IPS-11a (cell line): Measurements from ENCODE around the gene USF2.
"Not testable (repeated sequence)": the region's sequence is repeated elsewhere in the genome, so short reads cannot be mapped to it uniquely, and the experiment has no call there.

ENCODE experiments used
- H3K4me3 ChIP-seq: one replicate; pipeline ENCODE4 v1.5.1; 2013; ENCODE audit warnings: low read depth, low read length, control low read depth

USF2 gene

GRCh38 chr19:35284153-35285094 lies 15.7 kb downstream of the USF2 start:
- no peak overlapping the region for H3K4me3 ChIP-seq

DNA sequence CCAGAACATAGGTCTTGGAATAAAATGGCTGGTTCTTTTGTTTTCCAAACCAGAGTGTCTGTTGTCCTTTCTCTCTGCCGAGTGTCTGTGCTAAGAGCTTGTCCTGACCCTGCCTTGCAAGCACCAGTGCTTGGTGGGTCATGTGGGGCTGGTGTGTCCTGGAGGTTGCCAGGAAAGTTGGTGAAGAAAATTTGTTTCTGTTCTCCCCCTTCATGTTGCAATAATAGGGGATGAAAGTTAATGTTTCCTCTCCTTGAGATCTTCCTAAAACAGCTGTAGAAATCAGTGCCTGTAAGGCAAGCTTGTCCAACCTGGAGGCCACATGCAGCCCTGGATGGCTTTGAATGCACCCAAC lies 16.3 kb downstream of the USF2 start:
- no peak overlapping the region for H3K4me3 ChIP-seq

DNA sequence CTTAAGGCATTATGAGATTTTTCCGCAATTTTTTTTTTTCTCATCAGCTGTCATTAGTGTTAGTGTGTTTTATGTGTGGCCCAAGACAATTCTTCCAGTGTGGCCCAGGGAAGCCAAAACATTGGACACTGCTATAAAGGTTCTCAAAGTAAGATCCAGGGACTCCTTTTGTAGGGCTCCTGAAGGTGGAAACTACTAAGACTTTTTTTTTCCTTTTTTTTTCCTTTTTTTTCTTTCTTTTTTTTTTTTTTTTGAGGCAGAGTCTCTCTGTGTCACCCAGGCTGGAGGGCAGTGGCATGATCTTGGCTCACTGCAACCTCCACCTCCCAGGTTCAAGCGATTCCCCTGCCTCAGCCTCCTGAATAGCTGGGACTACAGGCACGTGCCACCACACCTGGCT lies 16.7 kb downstream of the USF2 start:
- H3K4me3 ChIP-seq, result not testable (repeated sequence)

DNA sequence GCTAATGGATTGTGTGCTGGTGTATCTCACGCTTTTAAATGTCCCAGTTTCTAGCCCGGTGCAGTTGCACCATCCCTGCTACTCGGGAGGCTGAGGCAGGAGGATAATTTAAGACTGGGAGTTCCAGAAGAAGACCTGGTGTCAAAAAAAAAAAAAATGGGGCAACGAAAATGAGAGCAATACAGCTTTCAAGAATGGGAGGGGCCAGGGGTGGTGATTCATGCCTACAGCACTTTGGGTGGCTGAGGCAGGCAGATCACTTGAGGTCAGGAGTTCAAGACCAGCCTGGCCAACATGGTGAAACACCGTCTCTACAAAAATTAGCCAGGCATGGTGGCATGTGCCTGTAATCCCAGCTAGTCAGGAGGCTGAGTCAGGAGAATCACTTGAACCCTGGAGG lies 17.3 kb downstream of the USF2 start:
- not testable (repeated sequence) for H3K4me3 ChIP-seq

DNA sequence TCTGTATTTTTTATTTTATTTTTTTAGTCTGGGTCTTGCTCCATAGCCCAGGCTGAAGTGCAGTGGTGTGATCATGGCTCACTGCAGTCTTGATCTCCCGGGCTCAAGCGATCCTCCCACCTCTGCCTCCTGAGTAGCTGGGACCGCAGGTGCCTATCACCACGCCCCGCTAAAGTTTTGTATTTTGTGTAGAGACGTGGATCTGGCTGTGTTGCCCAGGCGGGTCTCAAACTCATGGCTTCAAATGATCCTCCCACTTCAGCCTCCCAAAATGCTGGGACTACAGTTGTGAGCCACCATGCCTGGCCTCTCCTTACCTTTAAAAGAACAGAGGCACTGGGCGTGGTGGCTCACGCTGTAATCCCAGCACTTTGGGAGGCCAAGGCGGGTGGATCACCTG lies 19.0 kb downstream of the USF2 start:
- H3K4me3 ChIP-seq, result no peak overlapping the region

DNA sequence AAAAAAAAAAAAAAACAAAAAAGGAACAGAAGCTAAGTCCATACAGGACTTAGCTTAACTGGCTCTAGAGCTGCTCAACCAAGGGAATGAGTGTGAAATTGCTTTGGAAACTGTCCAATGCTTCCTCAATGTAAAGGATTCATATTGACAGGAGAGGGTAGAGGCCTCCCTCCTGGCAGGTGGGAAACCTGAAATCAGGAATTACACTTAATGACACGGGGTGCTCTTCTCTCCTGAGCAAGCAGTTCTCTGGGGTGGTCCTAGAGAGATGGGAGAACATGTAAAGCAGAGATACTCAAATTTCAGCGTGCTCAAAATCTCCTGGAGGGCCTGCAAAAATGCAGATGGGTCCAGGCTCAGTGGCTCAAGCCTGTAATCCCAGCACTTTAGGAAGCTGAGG lies 19.6 kb downstream of the USF2 start:
- H3K4me3 ChIP-seq, result no peak overlapping the region

- H3K4me3 ChIP-seq, result no peak overlapping the region
Measured at GRCh38 chr19:35288906-35289305, 20.1 kb downstream of the USF2 start.

DNA sequence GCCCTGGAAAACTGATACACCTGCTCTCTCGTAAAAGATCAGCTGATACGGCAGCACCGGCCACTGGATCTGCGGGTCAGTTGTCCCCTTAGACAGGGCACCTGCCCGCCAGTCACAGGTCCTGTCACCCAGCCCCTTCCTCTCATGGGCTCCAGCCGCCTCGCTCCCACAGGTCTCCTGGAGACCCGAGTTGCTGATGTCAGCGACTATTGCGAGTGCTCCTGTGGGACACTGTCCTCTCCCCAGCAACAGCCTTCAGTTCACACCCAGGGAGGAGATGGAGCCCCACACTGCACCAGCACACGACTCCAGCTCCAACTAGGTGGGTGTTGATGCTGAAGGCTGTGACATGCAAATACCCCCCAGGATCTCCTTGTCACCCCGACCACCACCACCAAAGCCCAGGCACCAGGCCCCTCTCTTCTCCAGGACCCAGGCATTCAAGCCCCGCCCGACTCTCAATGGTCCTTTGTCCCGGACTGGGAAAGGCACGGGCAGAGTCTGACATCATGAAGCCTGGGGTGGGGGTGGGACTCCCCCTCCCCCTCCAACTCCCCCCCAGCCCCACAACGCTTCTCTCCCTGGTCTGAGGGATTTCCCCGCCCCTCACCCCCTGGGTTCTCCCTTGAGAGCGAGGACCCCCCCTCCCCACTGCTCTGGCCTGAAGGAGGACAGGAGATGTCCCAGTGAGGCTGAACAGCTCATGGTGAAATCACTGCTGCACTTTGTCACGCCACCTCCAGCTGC lies 21.8 kb downstream of the USF2 start:
- no peak overlapping the region for H3K4me3 ChIP-seq

DNA sequence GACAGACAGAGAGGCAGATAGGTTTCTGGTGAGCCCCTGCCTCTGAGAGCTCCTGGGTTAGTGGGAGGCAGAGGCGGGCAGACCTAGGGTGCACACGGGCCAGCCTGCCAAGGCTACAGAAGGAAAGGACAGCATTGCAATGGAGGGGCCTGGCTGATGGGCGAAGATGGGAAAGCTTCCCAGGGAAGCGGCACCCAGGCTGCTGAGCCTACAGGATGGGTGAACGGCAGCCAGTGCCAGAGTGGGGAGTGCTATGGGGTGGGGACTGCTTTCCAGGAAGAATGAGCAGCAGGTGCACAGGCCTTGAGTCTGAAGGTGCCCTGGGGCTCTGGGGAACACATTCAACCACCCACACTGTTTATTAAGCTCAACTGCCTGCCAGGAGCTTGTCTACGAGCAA lies 22.5 kb downstream of the USF2 start:
- H3K4me3 ChIP-seq, result no peak overlapping the region

GRCh38 chr19:35291916-35292315 lies 23.2 kb downstream of the USF2 start, which contains the start of gene MAG:
MAG (plus strand) TSS chr19:35292161; CDS start chr19:35295409, 3,248 bp downstream.
- no peak within 1 kb of the TSS for H3K4me3 ChIP-seq

DNA sequence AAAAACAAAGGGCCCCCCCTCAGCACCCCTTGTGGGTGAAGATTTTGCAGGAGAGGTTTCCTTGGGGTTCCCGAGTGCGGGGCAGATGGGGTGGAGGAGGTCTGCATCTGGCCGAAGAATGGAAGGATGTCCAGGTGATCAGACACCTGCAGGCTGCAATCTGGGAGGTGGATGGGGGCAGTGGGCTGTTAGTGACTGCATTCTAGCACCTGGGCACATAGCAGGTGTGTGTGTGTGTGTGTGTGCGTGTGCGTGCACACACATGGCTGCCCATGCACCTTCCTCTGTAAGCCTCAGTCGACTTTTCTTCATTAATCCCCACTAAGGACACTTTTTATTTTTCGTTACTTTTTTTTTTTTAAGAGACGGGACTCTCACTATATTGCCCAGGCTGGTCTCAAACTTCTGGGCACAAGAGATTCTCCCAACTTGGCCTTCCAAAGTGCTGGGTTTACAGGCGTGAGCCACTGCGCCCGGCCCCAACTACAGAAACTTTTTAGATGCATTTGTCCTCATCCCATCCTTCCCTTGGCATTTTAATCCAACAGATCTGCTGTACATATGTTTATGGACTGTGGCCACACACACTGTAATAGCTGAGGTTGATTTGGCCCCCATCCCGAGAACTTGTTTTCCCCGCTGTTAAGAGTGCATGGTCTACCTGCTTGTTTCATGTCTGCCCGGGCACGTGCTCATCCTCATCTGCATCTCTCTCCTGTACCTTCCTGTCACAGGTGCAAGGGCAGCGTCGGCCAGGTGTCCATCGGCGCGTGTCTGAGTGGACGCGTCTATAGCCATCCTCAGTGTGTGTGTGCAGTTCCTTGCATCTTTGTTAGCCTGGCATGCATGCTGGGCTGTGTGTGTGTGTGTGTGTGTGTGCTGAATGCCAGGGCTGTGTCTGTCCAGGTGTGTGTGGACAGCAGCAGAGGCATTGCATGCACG lies 23.9 kb downstream of the USF2 start:
- no peak overlapping the region for H3K4me3 ChIP-seq

DNA sequence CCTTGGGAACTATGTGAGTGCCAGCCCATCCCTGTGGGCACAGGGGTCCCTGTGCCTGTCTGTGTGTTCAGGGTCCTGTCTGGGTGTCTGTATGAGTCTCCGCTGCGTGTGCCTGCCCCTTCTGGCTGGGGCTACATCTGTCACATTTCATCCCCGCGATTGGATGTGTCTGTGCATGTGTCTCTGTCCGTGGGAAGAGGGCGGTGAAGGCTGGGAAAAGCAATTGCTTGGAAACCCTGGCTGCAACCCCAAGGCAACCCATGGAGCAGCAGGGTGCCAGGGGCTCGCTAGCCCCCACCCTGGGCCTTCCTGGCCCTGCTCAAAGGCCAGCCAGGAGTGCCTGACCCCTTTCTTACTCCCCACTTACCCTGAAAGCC lies 24.6 kb downstream of the USF2 start:
- H3K4me3 ChIP-seq, result no peak overlapping the region

DNA sequence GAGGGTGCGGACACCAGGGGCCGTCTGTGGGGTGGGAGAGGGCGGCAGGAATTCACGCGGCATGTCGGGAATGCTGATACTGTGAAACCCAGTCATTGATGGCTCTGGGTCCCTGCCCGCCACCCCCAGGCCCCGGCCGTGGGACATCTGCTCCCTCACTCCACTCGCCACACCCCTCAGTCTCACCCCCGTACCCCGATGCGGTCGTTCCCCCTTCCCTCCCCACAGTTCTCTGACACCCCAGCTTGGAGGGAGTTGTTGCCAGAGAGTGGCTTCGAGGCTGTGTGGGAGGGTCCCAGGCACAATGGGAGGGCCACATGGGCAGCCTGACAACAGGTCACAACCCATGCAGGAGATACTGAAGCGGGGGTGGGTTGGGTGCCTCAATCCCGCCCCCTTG lies 25.0 kb downstream of the USF2 start:
- no peak overlapping the region for H3K4me3 ChIP-seq

GRCh38 chr19:35294328-35294727 lies 25.6 kb downstream of the USF2 start:
- no peak overlapping the region for H3K4me3 ChIP-seq

DNA sequence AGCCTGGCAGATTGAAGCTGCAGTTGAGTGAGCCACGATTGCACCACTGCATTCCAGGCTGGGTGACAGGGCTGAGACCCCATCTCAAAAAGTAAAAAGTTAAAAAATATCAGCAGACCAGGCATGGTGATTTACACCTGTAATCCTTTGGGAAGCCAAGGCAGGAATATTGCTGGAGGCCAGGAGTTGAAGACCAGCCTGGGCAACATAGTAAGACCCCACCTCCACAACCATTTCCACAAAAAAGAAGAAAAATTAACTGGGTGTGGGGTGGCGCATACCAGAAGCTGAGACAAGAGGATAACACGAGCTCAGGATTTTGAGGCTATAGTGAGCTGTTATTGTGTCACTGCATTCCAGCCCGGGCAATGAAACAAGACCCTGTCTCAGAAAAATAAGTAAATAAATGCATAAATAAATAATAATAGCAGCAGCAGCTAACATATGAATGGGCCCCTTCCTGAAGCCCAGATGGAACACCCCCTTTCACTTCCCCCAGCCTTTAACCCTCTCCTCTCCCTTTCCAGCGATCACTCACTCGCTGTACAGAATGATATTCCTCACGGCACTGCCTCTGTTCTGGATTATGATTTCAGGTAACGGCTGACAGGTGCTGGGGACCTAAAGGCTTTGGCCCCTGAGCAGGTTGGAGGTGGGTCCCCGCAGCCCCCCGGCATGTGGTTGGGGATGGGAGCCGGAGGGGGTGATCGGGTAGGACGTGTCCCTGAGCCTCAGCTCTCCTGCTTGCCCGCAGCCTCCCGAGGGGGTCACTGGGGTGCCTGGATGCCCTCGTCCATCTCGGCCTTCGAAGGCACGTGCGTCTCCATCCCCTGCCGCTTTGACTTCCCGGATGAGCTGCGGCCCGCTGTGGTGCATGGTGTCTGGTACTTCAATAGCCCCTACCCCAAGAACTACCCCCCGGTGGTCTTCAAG lies 26.4 kb downstream of the USF2 start:
- no peak overlapping the region for H3K4me3 ChIP-seq

- H3K4me3 ChIP-seq, result no peak overlapping the region
Measured at GRCh38 chr19:35295792-35296462, 27.2 kb downstream of the USF2 start.

- no peak overlapping the region for H3K4me3 ChIP-seq
Measured at GRCh38 chr19:35296644-35297514, 28.1 kb downstream of the USF2 start.

DNA sequence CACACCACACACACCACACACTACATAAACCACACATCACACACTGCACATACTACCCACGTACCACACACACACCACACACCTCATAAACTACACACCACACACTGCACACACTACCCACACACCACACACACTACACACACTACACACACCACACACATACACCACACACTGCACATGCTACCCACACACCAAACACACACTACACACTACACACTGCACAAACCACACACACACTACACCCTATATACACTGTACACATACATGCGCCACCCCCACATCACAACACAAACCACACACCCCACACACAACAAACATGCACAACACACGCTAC lies 28.7 kb downstream of the USF2 start:
- H3K4me3 ChIP-seq, result no peak overlapping the region

GRCh38 chr19:35297922-35298321 lies 29.2 kb downstream of the USF2 start:
- no peak overlapping the region for H3K4me3 ChIP-seq
